ENCODE data around the gene PERM1.
"Not testable (repeated sequence)": the region's sequence is repeated elsewhere in the genome, so short reads cannot be mapped to it uniquely, and the experiment has no call there.

Gene PERM1

DNA sequence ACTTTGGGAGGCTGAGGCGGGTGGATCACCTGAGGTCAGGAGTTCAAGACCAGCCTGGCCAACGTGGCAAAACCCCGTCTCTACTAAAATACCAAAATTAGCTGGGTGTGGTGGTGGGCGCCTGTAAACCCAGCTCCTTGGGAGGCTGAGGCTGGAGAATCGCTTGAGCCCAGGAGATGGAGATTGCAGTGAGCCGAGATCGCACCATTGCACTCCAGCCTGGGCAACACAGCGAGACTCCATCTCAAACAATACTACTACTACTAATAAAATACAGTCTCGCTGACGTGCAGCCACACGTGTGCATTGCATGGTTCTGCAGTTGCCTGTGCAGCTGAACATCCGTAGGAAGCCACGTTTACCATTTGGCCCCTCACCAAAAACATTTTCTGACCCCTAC is 35.1 kb downstream of the PERM1 start:
- DNase-seq (ENCODE audit: low read depth in 2 of 2), result not testable (repeated sequence)

DNA sequence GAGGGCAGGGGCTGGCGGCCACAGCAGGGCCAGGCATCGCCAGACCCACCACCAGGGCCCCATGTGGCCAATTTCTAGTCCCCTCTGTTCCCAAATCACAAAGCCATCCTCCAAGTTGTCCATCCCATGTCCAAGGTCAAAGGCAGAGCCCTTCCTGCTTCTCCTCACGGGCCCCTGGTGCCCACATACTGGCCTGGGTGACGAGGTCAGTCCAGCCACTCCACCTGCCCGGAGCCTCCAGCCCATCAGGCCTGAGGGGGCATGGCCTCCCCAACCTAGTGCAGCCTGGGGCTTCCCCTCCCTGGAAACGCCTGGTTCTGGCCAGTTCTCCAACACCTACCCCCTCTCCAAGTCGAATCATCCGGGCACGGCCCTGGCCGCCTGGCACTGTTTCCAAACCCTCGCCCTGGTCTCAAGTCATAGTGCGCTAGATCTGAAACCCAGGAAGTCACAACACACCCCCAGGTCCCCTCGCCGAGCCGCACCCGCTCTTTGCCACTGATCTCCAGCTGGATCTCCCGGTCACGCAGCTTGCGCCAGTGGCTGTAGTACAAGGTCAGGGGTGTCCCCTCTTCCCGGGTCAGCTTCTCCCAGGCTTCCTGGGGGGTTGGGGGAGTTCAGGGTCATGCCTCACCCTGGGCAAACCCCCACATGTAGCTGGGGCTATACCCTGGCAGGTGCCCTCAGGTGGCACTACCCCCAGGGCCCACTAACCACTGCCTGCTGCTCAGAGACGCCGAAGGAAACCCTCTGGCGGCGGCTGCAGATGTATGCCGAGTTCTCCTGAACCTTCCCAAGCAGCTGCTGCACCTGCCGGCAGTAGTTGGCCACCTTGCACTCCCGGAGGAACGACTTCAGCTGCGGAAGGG is 36.0 kb downstream of the PERM1 start:
- DNase-seq (ENCODE audit: low read depth in 2 of 2), result no peak

DNA sequence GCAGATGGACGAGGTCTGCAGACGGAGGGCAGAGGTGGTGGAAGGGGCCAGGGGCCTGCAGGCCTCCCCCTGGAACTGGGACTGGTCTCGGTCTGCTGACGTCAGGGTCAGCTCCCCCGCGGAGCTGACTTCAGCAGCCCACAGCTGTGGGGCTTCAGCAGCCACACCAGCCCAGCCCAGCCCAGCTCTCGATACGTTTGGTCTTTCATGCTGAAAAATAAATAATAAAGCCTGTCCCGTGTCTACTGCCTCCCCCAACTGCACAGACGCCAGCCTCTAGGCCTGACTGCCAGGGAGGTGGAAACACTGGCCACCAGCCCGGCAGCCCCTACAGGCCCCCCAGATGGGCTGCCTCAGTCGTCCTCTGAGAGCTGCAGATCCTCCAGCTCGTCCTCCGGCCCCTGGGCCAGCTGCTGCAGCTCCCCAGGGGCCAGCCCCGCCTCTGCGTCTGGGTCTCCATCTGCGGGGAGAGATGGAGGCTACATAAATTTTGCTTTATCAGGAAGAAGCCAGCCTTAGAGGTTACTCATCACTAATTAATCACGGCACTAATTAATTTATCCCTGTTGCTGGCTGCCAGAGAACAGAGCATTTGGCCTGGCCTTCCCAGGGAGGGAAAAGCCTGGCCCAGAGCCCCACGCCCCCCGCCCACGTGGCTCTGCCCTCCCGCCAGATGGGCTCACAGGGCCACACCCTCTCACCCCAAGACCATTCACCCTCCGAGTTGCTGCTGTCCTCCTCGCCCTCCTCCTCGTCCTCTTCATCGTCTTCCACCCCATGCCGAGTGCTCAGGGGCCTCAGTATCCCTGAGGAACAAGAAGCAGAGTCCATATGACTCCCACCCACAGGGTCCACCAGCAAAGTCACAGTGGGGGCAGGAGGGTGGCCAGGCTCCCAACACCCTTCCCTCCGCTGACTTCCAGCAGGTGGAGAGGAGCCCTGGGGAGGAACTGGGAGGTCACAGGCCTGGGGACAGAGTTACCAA is 37.3 kb downstream of the PERM1 start:
- no peak for DNase-seq (ENCODE audit: low read depth in 2 of 2)

DNA sequence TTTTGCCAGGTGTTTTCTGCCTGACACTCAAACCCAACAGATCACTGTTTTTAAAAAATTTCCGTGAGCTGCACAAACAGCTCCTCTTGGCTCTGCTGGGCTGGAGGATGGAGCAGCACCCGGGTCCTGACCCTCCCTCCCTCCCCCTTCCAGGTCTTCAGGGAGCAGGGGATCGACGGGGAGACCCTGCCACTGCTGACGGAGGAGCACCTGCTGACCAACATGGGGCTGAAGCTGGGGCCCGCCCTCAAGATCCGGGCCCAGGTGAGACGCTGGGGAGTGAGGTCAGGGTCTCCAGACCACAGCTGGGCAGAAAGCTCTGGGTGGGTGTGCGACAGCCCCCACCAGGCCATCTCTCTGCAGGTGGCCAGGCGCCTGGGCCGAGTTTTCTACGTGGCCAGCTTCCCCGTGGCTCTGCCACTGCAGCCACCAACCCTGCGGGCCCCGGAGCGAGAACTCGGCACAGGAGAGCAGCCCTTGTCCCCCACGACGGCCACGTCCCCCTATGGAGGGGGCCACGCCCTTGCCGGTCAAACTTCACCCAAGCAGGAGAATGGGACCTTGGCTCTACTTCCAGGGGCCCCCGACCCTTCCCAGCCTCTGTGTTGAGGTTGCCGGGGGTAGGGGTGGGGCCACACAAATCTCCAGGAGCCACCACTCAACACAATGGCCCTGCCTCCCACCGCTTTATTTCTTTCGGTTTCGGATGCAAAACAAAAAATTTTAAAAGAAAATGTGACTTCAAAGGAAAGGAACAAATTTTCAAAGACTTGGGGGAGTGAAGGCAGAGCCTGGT is 38.1 kb downstream of the PERM1 start:
- DNase-seq (ENCODE audit: low read depth in 2 of 2), result no peak

DNA sequence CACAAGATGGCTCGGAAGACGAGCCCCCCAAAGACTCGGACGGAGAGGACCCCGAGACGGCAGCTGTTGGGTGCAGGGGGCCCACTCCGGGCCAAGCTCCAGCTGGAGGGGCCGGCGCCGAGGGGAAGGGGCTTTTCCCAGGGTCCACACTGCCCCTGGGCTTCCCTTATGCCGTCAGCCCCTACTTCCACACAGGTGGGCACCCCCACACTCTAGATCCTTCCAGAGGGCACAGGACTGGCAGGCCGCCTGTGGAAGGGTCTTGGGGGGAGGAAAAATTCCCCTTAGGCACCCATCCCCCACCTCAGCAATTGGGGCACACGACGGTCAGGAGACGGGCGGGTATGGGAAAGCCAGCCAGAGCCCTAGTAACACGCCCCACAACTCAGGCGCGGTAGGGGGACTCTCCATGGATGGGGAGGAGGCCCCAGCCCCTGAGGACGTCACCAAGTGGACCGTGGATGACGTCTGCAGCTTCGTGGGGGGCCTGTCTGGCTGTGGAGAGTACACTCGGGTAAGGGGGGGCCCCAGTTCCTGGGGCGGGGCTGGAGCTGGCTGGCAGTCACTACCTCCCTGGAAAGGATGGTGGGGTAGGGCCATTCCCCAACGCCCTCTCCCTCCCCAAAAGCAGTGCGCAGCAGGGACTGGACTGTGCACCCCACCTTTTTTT is 38.9 kb downstream of the PERM1 start:
- no peak for DNase-seq (ENCODE audit: low read depth in 2 of 2)

DNA sequence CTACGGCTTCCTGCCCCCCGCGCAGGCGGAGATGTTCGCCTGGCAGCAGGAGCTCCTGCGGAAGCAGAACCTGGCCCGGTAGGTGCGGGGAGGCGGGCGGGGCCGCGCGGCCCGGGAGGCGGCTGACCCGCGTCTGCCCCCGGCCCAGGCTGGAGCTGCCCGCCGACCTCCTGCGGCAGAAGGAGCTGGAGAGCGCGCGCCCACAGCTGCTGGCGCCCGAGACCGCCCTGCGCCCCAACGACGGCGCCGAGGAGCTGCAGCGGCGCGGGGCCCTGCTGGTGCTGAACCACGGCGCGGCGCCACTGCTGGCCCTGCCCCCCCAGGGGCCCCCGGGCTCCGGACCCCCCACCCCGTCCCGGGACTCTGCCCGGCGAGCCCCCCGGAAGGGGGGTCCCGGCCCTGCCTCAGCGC is 39.5 kb downstream of the PERM1 start:
- no peak for DNase-seq (ENCODE audit: low read depth in 2 of 2)

DNA sequence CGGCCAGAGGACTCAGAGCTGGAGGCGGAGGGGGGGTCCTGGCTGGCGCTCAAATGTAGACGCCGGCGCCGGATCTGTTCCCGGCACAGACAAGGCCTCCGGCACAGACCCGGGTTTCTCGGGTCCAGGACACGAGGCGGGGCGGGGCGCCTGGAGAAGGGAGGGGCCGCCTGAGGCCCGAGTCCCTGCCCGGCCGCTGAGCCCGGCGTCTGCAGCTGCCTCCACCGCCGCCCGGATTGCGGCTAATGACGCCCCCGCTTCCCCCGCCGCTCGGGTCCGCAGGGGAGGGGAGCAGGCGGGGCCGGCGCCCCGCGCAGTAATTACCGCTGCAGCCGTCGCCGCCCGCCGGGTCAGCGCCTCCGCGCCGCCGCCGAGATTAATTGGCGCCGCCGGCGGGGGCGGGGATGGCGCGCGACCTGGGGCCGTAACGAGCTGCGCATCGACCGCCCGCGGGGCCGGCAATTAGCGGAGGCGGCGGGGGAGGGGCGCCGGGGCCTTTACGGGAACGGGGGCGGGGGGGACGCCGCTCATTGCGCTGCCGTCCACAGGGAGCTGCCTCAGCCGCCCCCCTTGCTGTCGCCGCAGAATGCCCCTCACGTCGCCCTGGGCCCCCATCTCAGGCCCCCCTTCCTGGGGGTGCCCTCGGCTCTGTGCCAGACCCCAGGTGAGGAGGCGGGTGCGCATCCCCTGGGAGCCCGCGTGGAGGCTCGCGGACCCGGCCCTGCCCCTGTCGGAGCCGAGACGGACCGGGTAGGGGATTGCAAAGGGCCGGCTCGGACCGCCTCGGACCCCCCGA is 40.1 kb downstream of the PERM1 start:
- DNase-seq (ENCODE audit: low read depth in 2 of 2), result no peak

DNA sequence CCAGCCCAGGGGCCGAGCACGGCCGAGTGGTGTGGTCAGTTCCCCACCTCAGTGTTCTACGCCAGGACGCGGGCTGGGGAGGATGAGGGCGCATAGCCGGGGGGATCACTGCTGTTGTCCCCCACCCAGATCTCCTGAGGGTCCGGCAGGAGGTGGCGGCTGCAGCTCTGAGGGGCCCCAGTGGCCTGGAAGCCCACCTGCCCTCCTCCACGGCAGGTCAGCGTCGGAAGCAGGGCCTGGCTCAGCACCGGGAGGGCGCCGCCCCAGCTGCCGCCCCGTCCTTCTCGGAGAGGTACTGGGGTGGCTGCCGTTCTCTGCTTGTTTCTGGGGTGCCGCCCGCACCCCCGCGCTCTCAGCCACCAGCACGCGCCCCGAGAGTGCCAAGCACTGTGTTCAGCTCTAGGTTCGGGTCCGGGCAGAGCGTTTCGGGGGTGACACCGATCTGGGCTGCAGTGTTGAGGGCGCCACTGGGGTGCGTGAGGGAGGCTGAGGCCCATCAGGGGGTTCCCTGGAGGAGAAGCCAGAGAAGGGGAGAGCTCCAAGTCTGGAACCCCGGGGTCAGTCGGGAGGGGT is 40.8 kb downstream of the PERM1 start:
- DNase-seq (ENCODE audit: low read depth in 2 of 2), result no peak

DNA sequence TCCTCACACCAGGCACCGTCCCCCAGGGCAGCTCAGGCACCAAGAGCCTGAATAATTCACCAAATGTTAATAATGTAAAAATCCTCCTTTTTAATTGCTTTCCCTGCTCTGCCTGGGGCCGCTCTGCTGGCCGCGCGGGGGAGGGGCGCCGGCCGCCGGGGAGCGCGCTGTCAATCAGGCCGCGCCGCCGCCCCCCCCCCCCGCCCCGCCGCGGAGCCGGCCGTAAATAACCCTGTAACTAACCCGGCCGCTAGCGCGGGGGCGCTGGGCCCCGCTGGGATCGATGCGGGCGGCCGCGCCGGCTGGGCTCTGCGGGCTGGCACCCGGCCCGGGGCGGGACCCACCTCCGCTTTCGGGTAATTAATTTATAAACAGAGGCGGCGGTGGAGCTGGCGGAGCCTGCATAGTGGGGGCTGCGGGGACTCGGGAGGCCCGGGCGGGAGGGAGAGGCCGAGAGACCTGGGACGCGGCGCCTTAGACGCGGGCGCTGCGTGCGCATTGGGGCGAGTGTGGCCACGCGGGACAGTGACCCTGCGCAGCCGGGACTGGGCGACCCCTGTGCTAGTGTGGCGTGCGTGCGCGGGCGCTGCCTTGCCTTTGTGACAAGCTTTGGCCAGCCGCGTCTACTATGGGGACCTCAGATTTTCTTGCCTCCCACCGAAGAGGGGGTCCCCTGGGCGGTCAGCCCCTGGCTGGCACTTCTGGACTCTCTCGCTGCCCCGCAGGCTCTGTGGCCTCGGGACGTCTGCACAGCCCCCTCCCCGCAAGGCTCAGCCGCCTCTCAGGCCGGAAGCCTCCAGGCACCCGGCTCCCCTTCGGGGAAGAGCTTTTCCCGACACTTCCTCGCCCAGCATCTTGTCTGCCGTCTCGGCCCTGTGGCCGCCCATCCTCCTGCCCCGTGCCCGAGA is 41.5 kb downstream of the PERM1 start:
- DNase-seq (ENCODE audit: low read depth in 2 of 2), result no peak

DNA sequence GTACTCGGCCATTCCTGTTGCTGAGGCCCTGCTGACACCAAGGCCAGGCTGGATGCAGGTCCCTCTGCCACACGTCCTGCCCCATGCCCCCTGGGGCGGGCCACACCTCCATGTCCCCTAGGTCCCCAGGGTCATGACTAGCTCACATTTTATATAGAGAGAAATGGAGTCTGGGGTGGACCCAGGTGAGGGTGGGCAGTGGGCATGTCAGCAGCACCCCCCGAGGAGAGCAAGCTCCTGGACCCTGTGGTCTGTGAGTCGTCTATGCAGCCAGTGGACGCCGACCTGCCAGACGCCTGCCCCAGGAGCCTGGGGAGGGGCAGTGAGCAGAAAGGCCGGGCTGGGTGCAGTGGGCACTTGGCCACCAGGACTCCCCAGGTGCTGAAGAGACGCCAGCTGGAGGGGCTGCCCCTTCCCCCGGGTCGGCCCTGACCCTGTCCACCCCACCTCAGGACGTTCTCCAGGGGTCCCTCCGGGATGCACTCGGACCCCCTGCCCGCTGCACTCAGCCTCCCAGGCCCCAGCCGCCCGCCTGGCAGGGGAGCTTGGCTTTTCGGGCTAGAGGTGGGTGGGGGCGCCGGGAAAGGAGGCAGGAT is 42.3 kb downstream of the PERM1 start:
- no peak for DNase-seq (ENCODE audit: low read depth in 2 of 2)

DNA sequence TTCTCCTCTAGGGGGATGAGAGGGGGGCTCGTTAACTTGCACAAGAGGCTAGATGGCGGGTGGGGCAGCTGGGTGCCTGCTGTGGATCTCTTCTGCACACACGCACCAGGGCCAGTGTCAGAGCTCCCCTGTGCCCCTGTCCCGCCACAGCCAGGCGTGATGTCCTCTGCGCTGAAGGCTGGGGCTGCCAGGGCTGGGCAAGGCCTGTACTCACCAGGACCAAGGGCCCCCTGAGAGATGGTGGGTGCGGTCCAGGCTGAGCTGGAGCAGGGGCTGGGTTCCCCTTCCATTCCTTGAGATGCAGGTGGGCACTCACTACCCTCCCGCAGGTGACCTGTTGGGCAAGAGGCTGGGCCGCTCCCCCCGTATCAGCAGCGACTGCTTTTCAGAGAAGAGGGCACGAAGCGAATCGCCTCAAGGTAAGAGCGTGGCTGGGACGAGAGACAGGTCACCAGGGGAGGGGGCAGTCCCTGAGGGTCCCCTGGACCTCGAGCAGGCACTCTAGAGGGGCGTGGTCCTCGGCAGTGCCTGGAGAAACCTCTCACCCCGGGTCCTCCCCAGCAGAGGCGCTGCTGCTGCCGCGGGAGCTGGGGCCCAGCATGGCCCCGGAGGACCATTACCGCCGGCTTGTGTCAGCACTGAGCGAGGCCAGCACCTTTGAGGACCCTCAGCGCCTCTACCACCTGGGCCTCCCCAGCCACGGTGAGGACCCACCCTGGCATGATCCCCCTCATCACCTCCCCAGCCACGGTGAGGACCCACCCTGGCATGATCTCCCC is 43.0 kb downstream of the PERM1 start:
- DNase-seq (ENCODE audit: low read depth in 2 of 2), result no peak

DNA sequence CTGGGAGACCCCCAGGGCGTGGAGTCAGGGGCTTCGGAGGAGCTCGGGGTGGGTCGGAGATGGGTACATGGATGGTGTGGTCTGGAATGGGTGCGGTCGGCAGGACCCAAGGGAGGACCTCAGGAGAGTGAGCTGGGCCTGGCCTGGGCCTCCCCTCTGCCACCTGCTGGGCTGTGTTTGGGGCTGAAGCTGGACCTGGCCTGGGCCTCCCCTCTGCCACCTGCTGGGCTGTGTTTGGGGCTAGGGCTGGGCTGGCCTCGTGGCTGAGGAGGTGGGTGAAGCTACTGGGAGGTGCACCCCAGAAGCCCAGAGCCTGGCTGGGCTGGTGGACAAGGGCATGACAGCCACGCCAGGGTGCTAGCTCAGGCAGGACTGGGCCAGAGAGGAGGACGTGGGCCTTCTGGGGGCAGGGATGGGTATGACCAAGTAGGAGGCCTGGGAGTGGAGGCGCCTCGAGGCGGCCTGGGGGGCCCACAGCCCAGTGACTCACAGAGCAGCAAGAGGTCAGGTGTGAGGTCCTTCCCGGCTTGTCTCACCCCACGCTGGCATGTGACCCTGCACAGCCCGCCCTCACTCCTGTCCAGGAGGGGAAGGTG is 43.7 kb downstream of the PERM1 start:
- DNase-seq (ENCODE audit: low read depth in 2 of 2), result no peak

DNA sequence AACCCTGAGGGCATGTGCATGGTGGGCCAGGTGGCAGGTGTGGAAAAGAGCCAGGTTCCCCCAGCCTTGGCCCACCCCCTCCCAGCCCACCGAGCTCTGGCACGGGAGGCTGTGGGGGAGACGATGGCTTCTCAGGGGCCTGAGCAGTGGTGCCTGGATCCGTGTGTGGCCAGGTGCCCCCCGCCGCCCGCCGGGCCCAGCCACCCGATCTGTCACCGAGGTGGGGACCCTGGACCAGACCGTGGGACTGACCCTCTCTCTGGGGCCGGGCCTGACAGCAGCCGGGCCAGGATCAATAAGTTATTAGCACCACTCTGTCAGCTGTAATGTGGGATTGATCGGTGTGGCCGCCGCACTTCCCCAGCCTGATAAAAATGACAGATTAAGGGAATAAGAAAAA is 44.4 kb downstream of the PERM1 start:
- no peak for DNase-seq (ENCODE audit: low read depth in 2 of 2)

DNA sequence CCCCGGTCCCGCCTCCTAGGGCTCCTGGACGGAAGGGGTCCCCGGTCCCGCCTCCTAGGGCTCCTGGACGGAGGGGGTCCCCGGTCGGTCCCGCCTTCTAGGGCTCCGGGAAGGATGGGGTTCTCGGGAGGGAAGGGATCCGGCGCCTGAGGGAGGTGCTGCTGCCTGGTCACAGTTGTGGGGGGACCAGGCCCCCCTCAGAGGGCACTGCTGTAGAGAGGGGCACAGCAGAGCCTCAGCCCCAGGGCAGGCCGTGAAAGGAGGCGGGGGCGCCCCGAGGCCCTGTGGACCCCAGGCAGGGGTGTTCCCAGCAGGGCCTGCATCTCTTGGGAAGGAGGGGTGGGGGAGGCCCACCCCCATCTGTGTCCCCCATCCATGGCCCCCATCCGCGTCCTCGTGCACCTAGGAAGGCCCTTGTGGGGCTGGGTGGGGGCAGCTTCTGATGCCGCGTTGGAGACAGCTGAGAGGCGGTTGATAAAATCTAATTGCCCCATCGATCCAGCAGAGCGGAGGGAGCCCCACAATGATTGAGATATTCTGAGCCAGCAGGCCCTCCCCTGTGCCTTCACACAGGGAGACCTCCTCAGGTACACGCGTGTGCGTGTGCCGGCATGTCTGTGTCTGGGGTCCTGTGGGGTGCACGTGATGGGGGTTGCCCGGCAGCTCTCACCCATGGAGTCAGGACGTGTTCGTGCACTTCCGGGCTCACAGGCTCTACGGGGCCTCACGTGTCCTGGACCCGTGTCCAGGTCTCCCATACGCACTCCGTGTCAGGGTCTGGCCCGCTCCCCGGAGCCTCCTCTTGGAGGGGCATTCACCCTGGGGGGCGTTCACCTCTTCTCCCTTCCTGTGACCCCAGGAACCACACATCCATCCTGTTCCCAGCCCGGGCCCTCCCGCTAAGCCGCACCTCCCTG is 45.3 kb downstream of the PERM1 start:
- DNase-seq (ENCODE audit: low read depth in 2 of 2), result no peak

DNA sequence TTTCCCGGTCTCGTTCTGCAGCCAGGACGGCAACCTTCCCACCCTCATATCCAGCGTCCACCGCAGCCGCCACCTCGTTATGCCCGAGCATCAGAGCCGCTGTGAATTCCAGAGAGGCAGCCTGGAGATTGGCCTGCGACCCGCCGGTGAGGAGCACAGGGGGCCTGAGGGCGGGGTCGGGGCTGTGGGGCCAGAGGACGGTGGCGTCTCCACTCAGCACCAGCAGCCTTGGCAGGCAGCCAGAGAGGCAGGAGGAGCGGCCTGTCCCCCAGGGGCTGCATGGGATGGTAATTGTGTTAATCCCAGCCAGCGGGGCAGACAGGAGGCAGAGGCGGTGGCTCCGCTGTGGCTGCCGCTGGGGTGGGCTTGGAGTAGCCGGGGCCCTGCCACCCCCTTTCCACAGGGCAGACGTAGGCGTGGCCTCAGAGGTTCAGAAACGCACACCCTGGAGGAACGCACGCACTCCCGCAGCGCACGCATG is 46.1 kb downstream of the PERM1 start:
- DNase-seq (ENCODE audit: low read depth in 2 of 2), result no peak

Measured in activated CD8-positive, alpha-beta memory T cell treated with anti-CD3 and anti-CD28 coated beads for 4 hours (primary cell).